Activated naive CD8-positive, alpha-beta T cell (primary cell): Measurements from ENCODE around the gene MRGPRX1.
"Not testable (repeated sequence)": the region's sequence is repeated elsewhere in the genome, so short reads cannot be mapped to it uniquely, and the experiment has no call there.

Source experiments
- H3K27ac Mint-ChIP-seq: one replicate; pipeline ENCODE4 v1.8.0; 2021; ENCODE audit warnings: mixed read lengths
- H3K27me3 Mint-ChIP-seq: one replicate; pipeline ENCODE4 v1.8.0; 2021; ENCODE audit warnings: mixed read lengths
- H3K36me3 Mint-ChIP-seq: one replicate; pipeline ENCODE4 v1.8.0; 2021; ENCODE audit warnings: mixed read lengths
- H3K4me1 Mint-ChIP-seq: one replicate; pipeline ENCODE4 v1.8.0; 2021; ENCODE audit warnings: low read depth, mixed read lengths
- H3K4me3 Mint-ChIP-seq: one replicate; pipeline ENCODE4 v1.8.0; 2021; ENCODE audit warnings: mild to moderate bottlenecking, mixed read lengths
- H3K9me3 Mint-ChIP-seq: one replicate; pipeline ENCODE4 v1.8.0; 2021; ENCODE audit warnings: low read depth, mixed read lengths

MRGPRX1 gene

GRCh38 chr11:18907391-18907790 is 31.8 kb downstream of the MRGPRX1 start:
- Mint-ChIP-seq H3K36me3 (no peaks in the 10 kb centered on the region), H3K9me3 (no peaks in the 10 kb centered on the region), H3K27me3 (no peaks in the 10 kb centered on the region), H3K4me1 (no peaks in the 10 kb centered on the region), H3K4me3 (no peak overlapping the region), H3K27ac (no peak overlapping the region)

- not testable (repeated sequence) for H3K4me1 Mint-ChIP-seq, H3K9me3 Mint-ChIP-seq, H3K36me3 Mint-ChIP-seq, H3K27ac Mint-ChIP-seq, H3K4me3 Mint-ChIP-seq
- peaks cover 23% of the 10 kb centered on the region for H3K27me3 Mint-ChIP-seq
Observed at GRCh38 chr11:18900637-18901036, 38.6 kb downstream of the MRGPRX1 start.

GRCh38 chr11:18900151-18900611 is 39.0 kb downstream of the MRGPRX1 start:
- H3K4me1 Mint-ChIP-seq, H3K4me3 Mint-ChIP-seq, H3K9me3 Mint-ChIP-seq, H3K36me3 Mint-ChIP-seq, H3K27ac Mint-ChIP-seq: not testable (repeated sequence)
- peaks cover 23% of the 10 kb centered on the region for H3K27me3 Mint-ChIP-seq

GRCh38 chr11:18891712-18892111 is 47.5 kb downstream of the MRGPRX1 start:
- H3K4me1 Mint-ChIP-seq, H3K27ac Mint-ChIP-seq, H3K4me3 Mint-ChIP-seq, H3K9me3 Mint-ChIP-seq, H3K36me3 Mint-ChIP-seq, H3K27me3 Mint-ChIP-seq: not testable (repeated sequence)

- H3K36me3 Mint-ChIP-seq, result no peaks in the 10 kb centered on the region
- no peak overlapping the region for H3K27ac Mint-ChIP-seq
- H3K9me3 Mint-ChIP-seq, result peaks cover 4% of the 10 kb centered on the region
- peaks cover 11% of the 10 kb centered on the region for H3K27me3 Mint-ChIP-seq
- no peak overlapping the region for H3K4me3 Mint-ChIP-seq
- no peaks in the 10 kb centered on the region for H3K4me1 Mint-ChIP-seq
Observed at GRCh38 chr11:18890615-18891014, 48.6 kb downstream of the MRGPRX1 start.
